B cell (primary cell): ENCODE data around the gene MDFI.

Experiments used
- EZH2 ChIP-seq: IDR thresholded peaks from 2 replicates; pipeline ENCODE4 v1.6.1; 2012; ENCODE audit warnings: borderline replicate concordance, low read depth, mild to moderate bottlenecking, moderate library complexity, low read length; ENCODE audit not compliant: insufficient read depth, poor library complexity, severe bottlenecking
- TF ChIP-seq, protein P1 (sequence below): fragments of 200-600 bp; IDR thresholded peaks from one replicate; pipeline ENCODE4 v1.8.0; 2022; ENCODE audit warnings: antibody characterized with exemption, mild to moderate bottlenecking

DNA sequence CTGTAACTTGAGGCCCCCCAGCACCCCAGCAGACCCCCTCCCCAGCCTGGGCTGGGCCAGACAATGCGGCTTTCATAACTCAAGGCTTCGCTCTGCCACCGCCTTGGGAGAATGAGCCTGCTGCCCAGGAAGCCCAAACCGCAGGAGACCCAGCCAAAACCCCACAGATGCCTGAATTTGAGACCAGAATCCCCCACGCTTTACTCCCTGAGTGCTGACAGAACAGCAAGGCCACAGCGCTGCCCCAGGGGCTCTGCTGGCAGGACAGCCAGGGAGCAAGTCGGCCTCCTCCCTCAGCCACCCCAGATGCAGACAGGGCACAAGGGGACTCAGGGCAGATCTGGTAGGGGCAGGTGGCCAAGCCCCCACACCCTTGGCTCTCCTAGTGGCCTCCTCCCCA is 2.2 kb downstream of the MDFI start:
- TF ChIP-seq, protein P1, sequence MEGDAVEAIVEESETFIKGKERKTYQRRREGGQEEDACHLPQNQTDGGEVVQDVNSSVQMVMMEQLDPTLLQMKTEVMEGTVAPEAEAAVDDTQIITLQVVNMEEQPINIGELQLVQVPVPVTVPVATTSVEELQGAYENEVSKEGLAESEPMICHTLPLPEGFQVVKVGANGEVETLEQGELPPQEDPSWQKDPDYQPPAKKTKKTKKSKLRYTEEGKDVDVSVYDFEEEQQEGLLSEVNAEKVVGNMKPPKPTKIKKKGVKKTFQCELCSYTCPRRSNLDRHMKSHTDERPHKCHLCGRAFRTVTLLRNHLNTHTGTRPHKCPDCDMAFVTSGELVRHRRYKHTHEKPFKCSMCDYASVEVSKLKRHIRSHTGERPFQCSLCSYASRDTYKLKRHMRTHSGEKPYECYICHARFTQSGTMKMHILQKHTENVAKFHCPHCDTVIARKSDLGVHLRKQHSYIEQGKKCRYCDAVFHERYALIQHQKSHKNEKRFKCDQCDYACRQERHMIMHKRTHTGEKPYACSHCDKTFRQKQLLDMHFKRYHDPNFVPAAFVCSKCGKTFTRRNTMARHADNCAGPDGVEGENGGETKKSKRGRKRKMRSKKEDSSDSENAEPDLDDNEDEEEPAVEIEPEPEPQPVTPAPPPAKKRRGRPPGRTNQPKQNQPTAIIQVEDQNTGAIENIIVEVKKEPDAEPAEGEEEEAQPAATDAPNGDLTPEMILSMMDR: no peak
- TF ChIP-seq EZH2: no peak
